Colon (tissue), 2 donors: ENCODE measurements around the gene AGT.
"Not testable (repeated sequence)": the region's sequence is repeated elsewhere in the genome, so short reads cannot be mapped to it uniquely, and the experiment has no call there.

Source experiments
- FAIRE-seq: peaks from 2 replicates; lab custom pipeline; 2012; peaks lifted over from hg19 to GRCh38; lab: Jason Lieb, UNC
- donor health status: control.
- donor health status: control.

The AGT gene

DNA sequence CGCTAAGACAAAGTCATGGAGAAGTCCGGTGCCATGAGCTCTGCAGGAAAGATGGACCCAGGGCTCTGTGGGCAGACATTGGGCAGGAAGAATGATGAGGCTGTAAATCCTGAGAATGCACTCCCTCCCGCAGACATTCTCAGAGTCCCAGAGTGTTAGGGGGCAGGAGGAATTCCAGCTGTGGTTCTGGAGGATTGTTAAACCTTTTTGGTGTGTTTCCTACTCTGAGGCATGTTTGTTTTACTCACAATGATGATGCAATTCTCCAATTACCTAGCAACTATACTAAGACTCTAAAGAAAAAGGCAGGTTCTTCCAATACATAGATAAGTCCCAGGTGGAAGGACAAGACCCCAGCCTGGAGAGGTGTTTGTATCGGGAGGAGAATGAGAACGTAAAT is 30.5 kb upstream of the AGT start:
- no peak for FAIRE-seq

GRCh38 chr1:230743899-230744298 is 30.0 kb upstream of the AGT start:
- no peak for FAIRE-seq

- no peak for FAIRE-seq
Observed at GRCh38 chr1:230739564-230740290, 25.8 kb upstream of the AGT start.

DNA sequence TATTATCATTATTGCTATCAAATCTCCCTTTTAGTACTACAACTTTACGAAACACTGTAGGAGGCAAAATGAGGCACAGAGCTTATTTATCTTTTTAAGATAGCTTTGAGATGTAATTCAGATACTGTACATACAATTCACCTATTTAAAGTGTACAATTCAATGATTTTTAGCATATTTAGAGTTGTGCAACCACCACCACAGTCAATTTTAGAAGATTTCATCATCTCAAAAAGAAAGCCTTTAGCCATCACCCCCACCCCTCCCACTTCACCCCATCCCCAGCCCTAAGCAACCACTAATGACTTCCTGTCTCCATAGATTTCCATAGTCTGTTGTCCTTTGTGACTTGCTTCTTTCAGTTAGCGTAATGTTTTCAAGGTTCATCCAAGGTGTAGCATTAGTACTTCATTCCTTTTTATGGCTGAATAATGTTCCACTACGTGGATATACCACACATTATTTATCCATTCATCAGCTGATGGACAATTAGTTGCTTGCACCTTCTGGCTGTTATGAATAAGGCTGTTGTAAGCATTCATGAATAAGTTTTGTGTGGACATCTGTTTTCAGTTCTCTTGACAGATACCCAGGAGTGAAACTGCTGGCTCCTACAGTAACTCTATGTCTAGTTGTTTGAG is 23.8 kb upstream of the AGT start:
- FAIRE-seq = no peak

DNA sequence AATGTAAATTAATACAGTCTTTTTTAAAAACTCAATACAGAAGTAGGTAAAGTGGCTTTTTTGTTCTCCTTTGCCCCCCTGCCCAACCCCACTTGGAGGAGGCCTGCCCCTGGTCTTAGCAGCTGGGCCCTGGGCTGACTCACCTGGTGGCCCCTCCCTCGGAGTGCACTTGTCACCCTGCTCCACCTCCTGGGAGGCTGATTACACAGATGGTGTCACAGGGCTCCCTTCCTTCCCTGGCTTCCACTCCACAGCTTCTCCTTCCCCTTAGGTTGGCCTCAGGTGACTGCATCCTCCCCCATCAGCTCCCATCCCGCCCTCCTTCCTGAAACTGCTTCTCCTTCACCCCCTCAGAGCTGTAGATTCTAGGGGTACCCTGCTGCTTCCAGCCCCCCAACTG is 21.5 kb upstream of the AGT start:
- no peak for FAIRE-seq

- FAIRE-seq = no peak
Observed at GRCh38 chr1:230730977-230731376, 17.1 kb upstream of the AGT start.

- no peak for FAIRE-seq
Observed at GRCh38 chr1:230728710-230729392, 14.9 kb upstream of the AGT start.

DNA sequence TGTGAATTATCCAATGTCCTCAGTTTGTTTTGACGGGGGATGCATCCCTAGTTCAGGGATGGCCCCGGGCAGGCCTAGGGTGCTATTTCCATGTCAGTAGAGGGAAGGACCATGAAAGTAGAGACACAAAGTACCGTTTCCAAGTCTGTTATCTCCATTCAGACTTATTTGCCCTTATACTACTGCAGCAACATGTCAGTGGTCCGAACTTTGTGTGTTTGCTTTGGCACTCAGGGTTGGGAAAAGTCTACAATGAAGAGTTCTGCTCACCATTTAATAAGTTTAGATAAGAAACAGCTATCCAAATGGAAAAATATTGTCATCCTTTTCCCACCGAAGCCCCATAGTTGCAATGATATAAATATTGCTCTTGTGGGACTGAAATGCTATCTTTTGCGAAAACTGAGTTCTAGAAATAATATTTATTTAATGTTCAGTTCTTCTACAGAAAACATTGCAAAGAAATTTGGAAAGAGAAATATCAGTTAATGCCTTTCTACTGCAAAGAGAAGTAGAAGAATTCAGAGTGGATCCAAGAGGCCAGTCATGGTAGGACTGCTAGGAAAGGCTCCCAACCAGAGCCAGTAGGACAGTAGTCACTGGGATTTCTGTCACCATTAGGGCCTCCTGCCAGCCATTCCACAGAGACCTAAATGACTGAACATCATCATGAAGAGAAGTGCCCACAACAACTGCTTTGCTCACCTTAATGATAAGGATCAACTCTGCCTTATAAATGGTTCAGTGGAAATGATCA is 11.5 kb upstream of the AGT start:
- no peak for FAIRE-seq

DNA sequence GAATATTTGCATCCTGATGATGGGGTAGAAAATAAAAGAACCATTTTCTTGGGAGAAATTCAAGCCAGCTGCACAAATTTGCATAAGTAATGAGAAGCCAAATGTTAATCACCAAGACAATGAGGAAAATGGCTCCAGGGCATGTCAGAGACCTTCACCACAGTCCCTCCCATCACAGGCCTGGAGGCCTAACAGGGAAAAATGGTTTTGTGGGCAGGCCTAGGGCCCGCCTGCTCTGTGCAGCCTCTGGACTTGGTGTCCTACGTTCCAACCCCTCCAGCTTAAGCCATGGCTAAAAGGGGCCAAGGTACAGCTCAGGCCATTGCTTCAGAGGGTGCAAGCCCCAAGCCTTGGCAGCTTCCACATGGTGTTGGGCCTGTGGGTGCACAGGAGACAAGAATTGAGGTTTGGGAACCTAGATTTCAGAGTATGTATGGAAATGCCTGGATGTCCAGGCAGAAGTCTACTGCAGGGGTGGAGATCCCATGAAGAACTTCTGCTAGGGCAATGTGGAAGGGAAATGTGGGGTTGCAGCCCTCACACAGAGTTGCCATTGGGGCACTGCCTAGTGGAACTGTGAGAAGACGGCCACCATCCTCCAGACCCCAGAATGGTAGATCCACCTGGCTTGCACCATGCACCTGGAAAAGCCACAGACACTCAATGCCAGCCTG is 8.1 kb upstream of the AGT start:
- not testable (repeated sequence) for FAIRE-seq

DNA sequence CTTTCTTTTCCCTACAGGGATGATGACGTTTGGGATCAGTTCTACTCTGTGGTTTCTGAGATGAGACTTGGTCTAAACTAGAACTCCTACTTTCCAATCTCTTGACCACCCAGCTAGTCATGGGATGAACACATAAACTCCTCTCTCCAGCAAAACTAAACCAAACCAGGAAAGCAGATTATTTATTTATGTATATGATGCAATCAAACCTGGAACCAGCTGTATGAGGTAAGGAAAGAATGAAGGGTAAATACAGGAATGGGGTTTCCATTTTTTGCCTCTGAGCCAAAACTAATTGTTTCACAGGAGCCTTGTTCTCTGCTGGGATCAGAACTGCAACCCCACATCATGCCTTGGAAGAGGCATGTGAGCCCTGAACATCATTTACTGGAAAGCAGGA is 3.3 kb upstream of the AGT start:
- FAIRE-seq = no peak

DNA sequence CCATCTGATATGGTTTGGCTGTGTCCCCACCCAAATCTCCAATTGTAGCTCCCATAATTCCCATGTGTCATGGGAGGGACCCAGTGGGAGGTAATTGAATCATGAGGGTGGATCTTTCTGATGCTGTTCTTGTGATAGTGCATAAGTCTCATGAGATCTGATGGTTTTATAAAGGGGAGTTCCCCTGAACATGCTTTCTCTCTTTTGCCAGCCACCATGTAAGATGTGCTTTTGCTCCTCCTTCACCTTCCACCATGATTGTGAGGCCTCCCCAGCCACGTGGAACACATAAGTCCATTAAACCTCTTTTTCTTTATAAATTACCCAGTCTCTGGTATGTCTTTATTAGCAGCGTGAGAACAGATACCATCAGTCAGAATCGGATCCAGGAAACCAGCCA is 2.5 kb upstream of the AGT start:
- not testable (repeated sequence) for FAIRE-seq

DNA sequence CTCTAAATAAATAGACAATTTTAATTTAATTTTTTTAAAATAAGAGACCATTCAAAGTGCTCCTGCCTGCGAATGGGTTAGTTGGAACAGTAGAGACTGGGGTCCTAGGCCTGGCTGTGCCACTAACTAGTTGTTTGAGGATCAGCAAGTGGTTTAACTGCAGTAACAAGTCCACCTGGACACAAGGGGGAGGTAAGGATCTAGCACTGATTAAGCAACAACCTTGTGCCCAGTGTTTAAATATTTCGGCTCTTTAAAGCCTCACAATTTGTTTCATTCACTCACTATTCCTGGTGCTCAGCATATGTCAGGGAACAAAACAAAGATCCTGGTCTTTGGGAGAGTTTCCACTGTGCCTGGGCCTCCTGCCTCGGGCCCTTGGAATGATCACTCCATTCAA is 1.6 kb upstream of the AGT start:
- no peak for FAIRE-seq

DNA sequence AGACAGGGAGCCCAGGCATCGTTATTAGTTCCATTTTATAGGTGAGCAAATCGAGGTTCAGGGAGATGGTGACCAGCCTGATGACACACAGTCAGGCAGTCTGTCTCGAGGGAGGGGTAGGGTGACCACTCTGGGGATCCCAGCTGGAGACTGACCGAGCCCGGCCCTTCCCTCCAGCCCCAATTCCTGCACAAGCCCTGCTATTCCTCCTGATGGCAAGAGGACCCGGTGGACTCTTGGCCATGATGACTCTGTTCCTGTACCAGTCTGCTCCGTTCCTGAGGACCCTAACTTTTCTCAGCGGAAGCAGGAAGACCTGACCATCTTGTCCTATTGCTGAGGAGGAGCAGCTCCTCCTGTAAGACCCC is 391 bp downstream of the AGT start:
- FAIRE-seq = no peak

DNA sequence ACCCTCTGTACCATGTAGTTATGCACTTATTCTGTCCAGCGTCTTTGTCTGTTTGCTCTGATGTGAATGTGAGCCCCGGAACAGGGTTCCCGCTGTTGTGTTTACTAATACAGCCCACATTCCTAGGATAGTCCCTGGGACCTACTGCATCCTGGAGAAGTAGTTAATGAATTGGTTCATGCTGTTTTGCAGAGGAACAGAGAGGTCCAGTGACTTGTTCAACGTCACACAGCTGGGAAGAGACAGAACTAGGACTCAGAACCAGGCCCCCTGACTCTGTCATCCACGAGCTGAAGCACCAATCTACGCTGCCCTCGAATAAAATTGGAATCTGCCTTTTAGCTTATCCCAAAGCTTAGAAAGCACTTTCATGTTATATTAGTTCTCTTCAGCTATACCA is 784 bp downstream of the AGT start:
- no peak for FAIRE-seq

- FAIRE-seq = no peak
Observed at GRCh38 chr1:230712470-230712942, 1.4 kb downstream of the AGT start.

- no peak for FAIRE-seq
Observed at GRCh38 chr1:230711245-230711644, 2.7 kb downstream of the AGT start.

GRCh38 chr1:230710543-230710904 is 3.4 kb downstream of the AGT start:
- FAIRE-seq = no peak

DNA sequence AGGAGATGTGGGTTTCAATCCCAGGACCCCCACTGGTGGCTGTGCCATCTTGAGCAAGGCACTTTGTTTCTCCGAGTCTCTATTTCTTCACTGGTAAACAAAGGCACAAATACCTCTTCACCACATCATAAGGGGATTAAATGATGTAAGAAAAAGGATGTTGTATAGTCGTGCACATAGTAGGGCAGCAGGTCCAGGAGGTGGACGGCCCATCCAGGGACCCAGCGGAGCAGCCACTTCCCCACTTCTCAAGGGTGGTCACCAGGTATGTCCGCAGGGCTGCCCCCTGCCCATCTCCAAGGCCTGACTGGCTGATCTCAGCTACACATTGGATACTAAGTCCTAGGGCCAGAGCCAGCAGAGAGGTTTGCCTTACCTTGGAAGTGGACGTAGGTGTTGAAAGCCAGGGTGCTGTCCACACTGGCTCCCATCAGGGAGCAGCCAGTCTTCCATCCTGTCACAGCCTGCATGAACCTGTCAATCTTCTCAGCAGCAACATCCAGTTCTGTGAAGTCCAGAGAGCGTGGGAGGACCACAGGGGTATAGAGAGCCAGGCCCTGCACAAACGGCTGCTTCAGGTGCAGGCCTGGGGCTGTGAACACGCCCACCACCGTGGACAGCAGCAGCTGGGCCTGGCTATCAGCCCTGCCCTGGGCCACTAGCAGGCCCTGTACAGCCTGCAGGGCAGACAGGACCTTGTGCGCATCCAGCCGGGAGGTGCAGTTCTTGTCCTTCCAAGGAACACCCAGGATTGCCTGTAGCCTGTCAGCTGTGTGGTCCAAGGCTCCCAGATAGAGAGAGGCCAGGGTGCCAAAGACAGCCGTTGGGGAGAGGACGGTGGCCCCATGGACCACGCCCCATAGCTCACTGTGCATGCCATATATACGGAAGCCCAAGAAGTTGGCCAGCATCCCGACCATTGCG is 4.0 kb downstream of the AGT start:
- FAIRE-seq = no peak

- no peak for FAIRE-seq
Observed at GRCh38 chr1:230708631-230709580, 5.0 kb downstream of the AGT start.
